Parathyroid adenoma (tissue), 2 donors: ENCODE results near the gene SCN4B.

ENCODE experiments used
- H2AFZ ChIP-seq: fragments of 300-600 bp; sonication (generic); one replicate; pipeline ENCODE4 v1.7.0; 2017; ENCODE audit warnings: antibody characterized with exemption, mild to moderate bottlenecking
- H3K27ac ChIP-seq: fragments of 300-600 bp; sonication (generic); one replicate; pipeline ENCODE4 v1.7.0; 2017
- H3K27me3 ChIP-seq: fragments of 300-600 bp; sonication (generic); one replicate; pipeline ENCODE4 v1.7.0; 2017; ENCODE audit warnings: low read length; ENCODE audit not compliant: control insufficient read depth, insufficient read depth
- H3K36me3 ChIP-seq: fragments of 300-600 bp; sonication (generic); one replicate; pipeline ENCODE4 v1.7.0; 2017; ENCODE audit warnings: low read length; ENCODE audit not compliant: control insufficient read depth, insufficient read depth
- H3K4me1 ChIP-seq: fragments of 300-600 bp; sonication (generic); one replicate; pipeline ENCODE4 v1.7.0; 2017; ENCODE audit warnings: control low read depth
- H3K4me2 ChIP-seq: fragments of 300-600 bp; sonication (generic); one replicate; pipeline ENCODE4 v1.7.0; 2017; ENCODE audit warnings: low read length
- H3K4me3 ChIP-seq: fragments of 300-600 bp; sonication (generic); one replicate; pipeline ENCODE4 v1.7.0; 2017; ENCODE audit warnings: low read depth, low read length
- H3K79me2 ChIP-seq: fragments of 300-600 bp; sonication (generic); one replicate; pipeline ENCODE4 v1.7.0; 2017; ENCODE audit warnings: control low read depth
- H3K9ac ChIP-seq: fragments of 300-600 bp; sonication (generic); one replicate; pipeline ENCODE4 v1.7.0; 2017; ENCODE audit warnings: mild to moderate bottlenecking
- H3K9me3 ChIP-seq: fragments of 300-600 bp; sonication (generic); one replicate; pipeline ENCODE4 v1.7.0; 2017; ENCODE audit warnings: low read length; ENCODE audit not compliant: control insufficient read depth
- CTCF ChIP-seq: fragments of 300-600 bp; sonication (generic); IDR thresholded peaks from one replicate; pipeline ENCODE4 v1.7.0; 2017; ENCODE audit warnings: antibody characterized with exemption, mild to moderate bottlenecking
- donor health status: primary hyperparathyroidism.

Gene SCN4B

GRCh38 chr11:118152552-118153471 lies at the start of gene SCN4B:
Gene SCN4B (minus strand): TSS chr11:118152823. CDS start chr11:118152673, 150 bp downstream.
- no peak within 1 kb of the TSS for H3K27ac ChIP-seq
- no peaks in the 10 kb centered on the region for H3K27me3 ChIP-seq
- no peak within 1 kb of the TSS for H3K9ac ChIP-seq
- H3K4me1 ChIP-seq: no peaks in the 10 kb centered on the region
- no peaks in the 10 kb centered on the region for H3K79me2 ChIP-seq
- peak within 1 kb of the TSS; percentile 42 for H3K4me3 ChIP-seq
- H2AFZ ChIP-seq: peak within 1 kb of the TSS; percentile 66
- no peak for TF ChIP-seq CTCF
- H3K4me2 ChIP-seq: peak within 1 kb of the TSS; percentile 74
- H3K9me3 ChIP-seq: no peaks in the 10 kb centered on the region
- H3K36me3 ChIP-seq: no peaks in the 10 kb centered on the region

- Histone ChIP-seq H3K9me3 (no peaks in the 10 kb centered on the region), H3K27ac (no peak overlapping the region), H3K9ac (no peak overlapping the region), H3K27me3 (no peaks in the 10 kb centered on the region), H3K36me3 (no peaks in the 10 kb centered on the region), H2AFZ (no peak overlapping the region), H3K4me2 (no peak overlapping the region), H3K79me2 (no peaks in the 10 kb centered on the region), H3K4me1 (no peaks in the 10 kb centered on the region), H3K4me3 (no peak overlapping the region)
- no peak for TF ChIP-seq CTCF
Observed at GRCh38 chr11:118201966-118202365, 49.3 kb upstream of the SCN4B start.

- H3K36me3 ChIP-seq: no peaks in the 10 kb centered on the region
- H3K9ac ChIP-seq: no peak overlapping the region
- H2AFZ ChIP-seq: no peak overlapping the region
- H3K27ac ChIP-seq: no peak overlapping the region
- H3K4me2 ChIP-seq: no peak overlapping the region
- H3K27me3 ChIP-seq: no peaks in the 10 kb centered on the region
- H3K79me2 ChIP-seq: no peaks in the 10 kb centered on the region
- H3K9me3 ChIP-seq: no peaks in the 10 kb centered on the region
- no peaks in the 10 kb centered on the region for H3K4me1 ChIP-seq
- H3K4me3 ChIP-seq: no peak overlapping the region
- no peak for TF ChIP-seq CTCF
Observed at GRCh38 chr11:118200901-118201680, 48.5 kb upstream of the SCN4B start.

- Histone ChIP-seq H3K9ac (no peak overlapping the region), H3K27me3 (no peaks in the 10 kb centered on the region), H2AFZ (no peak overlapping the region), H3K79me2 (no peaks in the 10 kb centered on the region), H3K4me1 (no peaks in the 10 kb centered on the region), H3K4me2 (no peak overlapping the region), H3K36me3 (no peaks in the 10 kb centered on the region), H3K4me3 (no peak overlapping the region), H3K27ac (no peak overlapping the region), H3K9me3 (no peaks in the 10 kb centered on the region)
- no peak for TF ChIP-seq CTCF
Observed at GRCh38 chr11:118200497-118200896, 47.9 kb upstream of the SCN4B start.
